ENCODE results near the gene NINJ1.

The NINJ1 gene

DNA sequence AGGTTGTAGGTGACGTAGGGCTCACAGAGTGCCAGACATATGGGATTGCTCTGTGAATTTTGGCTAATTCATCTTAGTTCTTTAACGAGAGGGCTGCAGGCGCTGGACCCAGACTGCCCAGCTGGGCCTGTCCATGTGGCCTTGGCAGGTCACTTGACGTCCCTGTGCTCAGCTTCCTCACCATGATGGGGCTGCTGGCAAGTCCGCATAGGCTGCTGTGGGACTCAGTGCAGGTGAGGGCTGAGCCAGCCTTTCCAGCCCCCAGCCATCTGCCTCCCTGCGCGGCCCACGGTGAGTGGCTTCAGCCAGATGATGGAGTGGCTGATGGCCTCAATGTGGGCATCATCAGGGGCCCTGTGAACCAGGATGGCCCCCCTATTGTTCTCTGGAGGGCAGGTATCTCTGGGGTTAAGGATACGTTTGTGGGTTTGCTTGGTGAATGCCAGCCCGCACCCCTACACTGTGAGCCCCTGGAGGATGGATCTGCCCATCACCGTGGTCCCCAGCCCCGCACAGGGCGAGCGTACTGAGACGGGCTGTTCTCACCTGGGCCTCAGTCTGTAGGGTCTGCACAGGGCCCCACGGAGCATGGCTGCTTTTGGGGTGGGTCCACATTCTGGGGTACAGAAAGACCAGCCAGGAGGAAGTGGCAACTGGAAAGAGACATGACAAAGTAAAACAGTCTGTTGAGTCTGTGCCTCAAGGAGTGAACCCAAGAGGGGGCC lies 34.3 kb downstream of the NINJ1 start:
- DNase-seq (ENCODE audit: low spot score) = no peak

DNA sequence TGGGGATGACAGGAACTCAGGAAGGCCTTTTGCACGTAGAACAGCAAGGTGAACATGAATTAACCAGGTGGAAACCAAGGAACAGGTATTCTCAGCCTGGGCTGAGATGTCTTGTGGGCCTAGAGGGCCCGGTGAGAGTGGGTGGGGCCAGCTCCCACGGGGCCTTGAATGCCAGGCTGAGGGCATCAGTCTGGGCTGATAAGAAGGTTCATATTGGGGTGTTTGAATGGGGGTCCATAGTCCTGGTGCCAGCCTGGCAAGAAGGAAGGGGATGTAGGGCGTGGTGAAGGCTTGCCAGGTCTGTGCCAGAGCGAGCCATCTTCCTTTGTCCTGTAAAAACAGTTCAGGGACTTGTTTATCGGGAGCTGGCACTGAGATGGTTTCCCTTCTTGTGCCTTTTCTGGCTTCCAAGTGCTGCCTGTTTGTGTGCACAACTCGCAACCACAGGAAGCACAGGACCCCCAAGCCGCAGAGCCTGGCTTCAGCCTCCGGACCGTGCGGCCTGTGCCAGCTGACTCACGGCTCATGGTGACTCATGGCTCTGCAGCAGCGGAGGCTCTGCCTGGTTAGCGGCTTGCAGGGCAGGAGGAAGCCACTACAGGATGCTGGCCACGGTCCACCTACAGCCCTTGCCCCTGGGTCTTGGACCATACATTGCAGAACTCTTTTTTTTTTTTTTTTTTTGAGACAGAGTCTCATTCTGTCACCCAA lies 35.7 kb downstream of the NINJ1 start:
- DNase-seq (ENCODE audit: low spot score) = peak; percentile 75

GRCh38 chr9:93097511-93098201 lies 36.4 kb downstream of the NINJ1 start:
- DNase-seq (ENCODE audit: low spot score) = peak; percentile 71

GRCh38 chr9:93096811-93097382 lies 37.2 kb downstream of the NINJ1 start:
- no peak for DNase-seq (ENCODE audit: low spot score)

DNA sequence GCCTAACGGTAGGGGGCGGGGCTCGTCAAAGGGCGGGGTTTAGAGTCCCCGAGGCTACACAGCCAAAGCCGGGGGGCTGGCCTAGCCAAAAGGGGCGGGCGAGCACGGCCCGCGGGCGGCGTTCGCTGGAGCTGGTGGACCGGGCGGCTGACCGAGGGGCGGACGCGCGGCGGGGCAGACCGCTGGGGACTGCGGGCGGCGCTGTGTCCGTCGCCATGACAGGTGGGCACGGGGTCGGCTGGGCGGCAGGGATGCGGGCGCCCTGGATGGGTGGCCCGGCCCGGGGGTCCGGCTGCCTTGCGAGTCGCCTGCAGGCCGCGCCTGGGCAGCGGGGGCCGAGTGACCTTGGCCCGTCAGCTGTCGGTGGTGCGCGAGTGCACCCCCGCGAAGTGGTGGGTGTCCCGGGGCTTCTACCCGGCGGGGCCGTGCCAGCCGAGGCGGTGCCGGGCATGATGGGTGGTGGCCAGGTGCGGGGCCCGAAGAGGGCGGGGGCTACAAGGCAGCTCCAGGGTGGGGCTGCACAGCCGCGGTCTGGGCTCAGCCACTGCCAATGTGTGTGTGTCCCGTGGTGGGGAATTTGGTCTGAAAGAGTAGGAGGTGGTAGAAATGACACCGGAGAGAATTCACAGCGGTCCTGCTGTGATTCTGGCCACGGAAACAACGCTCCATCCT lies 37.8 kb downstream of the NINJ1 start, which contains the start of gene CARD19:
CARD19 (plus strand) TSS at position 87 of the 672 bp plus-strand sequence; CDS start at position 216, 129 bp downstream.
- DNase-seq (ENCODE audit: low spot score) = no peak

DNA sequence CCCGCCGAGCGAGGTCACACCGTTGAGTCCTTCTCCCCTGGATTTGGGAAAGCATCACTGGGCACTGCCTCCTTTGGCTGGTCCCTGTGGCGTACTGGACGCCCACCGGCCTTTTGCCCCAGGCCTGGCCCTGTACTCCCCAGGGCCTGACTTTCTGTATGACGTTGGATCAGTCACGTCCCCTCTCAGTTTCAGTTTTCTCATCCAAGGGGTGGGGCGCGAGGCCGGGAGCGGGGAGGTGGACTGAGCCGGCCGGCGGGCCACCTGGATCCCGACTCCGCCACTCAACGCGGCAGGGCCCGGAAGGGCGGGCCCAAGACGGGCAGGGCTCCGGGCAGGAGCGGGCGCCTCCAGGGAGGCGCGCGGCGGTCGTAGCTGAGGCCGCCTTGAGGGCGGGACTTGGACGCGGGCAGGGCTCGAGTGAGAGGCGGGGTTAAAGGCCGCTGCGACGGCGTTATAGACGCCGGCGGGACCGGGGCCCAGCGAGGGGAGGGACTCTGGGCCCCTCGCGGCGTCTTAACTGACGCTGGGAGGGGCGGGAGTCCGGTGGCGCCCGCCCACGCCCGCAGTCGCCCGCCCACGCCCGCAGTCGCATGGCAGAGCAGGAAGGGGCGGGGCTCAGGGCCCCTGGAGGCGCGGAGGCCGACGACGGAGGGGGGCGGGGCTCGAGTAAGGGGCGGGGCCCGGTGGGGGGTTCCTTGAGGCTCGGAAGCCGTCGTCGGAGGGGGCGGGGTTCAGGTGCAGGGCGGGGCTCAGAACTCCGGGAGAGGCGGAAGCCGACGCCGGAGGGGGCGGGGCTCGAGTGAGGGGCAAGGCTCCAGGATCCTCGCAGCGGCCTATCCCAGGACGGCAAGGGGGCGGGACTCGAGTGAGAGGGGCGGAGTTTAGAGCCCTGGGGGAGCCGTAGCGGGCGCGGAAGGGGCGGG lies 38.6 kb downstream of the NINJ1 start:
- peak; percentile 100 for DNase-seq (ENCODE audit: low spot score)

DNA sequence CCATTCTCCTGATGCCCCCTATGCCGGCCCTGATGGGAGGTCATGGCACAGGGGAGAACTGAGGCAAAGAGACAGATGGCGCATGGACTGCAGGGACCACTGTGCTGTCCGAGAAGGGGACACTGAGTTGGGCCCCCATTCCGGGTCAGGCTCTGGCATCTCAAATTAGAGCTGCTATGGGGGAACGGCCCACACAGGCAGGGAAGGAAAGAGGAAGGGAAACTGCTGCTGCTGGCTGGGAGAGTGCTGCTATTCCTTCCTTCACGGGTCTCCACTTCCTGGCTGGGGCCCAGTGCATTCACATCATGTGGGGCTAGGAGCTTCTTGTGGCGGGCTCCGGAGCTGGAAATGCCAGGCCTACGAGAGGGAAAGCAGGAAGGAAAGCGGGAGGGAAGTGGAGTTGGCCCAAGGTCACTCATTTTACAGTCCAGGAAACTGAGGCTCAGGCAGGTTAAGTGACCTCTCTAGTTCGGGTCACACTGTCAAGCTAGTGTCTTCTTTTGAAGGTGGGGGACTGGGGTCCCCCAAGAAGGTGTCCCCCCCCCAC lies 39.3 kb downstream of the NINJ1 start:
- peak; percentile 70 for DNase-seq (ENCODE audit: low spot score)

- no peak for DNase-seq (ENCODE audit: low spot score)
Measured at GRCh38 chr9:93093877-93094657, 40.0 kb downstream of the NINJ1 start.

GRCh38 chr9:93093127-93093876 lies 40.7 kb downstream of the NINJ1 start:
- DNase-seq (ENCODE audit: low spot score) = peak; percentile 24

DNA sequence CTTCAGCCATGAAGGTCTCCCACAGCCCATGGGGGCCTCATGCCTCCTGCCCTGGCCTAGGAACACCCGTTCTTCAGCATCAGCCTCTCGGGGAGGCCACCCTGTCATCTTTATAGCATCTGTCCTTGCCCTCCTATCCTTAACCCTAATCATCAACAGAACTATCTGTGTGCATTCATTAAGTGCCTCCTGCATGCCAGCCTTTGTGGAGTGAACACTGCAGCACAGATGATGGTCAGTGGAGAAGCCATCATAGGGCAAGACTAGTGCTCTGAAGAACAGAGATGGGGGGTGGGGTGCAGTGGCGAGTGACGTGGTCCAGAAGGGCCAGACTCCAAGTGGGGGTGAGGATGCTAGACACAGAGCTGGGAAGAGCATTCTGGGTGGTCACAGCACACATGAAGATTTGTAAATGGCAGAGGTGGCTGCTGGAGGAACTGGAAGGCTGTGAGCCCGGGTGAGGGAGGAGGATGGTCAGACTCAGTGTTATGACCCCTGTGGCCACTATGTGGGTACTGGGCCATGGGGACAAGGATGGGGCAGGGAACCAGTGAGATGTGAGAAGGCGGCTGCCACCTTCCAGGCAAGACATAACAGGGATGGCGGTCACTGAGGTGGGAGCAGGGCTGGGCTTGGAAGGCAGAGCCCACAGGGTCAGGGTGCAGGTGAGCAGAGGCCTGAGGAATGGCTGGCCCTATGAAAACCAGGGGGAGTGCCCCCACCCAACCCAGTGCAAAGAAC lies 41.6 kb downstream of the NINJ1 start:
- DNase-seq (ENCODE audit: low spot score) = no peak

DNA sequence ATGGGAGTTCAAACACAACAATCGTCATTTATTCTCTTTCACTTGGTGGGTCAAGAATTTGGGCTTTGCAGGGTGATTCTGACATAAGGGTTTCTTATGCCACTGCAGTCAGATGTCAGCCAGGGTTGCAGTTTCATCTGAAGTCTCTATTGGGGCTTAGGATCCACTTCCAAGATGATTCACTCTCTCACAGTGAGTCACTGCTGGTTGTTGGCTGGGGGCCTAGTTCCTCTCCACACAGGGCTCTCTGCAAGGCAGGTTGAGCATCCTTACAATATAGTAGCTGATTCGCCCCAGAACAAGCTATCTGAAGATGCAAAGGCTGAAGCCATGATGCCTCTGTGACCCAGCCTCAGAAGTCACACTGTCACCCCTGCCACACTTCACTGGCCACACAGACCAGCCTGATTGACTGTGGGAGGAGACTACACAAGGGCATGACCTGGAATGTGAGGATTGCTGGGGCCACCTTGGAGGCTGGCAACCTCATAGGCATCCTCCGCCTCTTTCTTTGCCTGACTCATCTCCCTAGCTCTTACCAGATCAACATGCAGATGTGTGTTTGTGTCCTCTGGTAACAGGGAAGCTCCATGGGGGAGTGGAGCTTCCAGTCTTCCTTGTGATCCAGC lies 42.5 kb downstream of the NINJ1 start:
- no peak for DNase-seq (ENCODE audit: low spot score)

- no peak for DNase-seq (ENCODE audit: low spot score)
Measured at GRCh38 chr9:93091056-93091452, 43.0 kb downstream of the NINJ1 start.

DNA sequence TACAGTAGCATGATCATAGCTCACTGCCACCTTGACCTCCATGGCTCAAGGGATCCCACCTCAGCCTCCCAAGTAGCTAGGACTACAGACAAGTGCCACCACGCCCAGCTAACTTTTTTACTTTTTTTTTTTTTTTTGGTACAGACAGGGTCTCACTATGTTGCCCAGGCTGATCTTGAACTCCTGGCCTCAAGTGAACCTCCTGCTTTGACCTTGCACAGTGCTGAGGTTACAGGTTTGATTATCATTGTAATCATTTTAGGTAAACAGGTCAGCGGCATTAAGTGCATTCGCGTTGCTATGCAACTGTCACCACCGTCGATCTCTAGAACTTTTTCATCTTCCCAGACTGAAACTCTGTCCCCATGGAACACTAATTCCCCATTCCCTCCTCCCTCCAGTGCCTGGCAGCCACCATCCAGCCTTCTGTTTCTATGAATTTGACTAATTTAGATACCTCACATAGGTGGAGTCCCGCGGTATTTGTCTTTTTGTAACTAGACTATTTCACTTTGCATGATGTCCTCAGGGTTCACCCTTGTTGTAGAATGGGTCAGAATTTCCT lies 43.9 kb downstream of the NINJ1 start:
- no peak for DNase-seq (ENCODE audit: low spot score)

GRCh38 chr9:93089481-93089991 lies 44.5 kb downstream of the NINJ1 start:
- no peak for DNase-seq (ENCODE audit: low spot score)

GRCh38 chr9:93089024-93089423 lies 45.0 kb downstream of the NINJ1 start:
- DNase-seq (ENCODE audit: low spot score) = no peak

GRCh38 chr9:93088656-93089015 lies 45.4 kb downstream of the NINJ1 start:
- no peak for DNase-seq (ENCODE audit: low spot score)

DNA sequence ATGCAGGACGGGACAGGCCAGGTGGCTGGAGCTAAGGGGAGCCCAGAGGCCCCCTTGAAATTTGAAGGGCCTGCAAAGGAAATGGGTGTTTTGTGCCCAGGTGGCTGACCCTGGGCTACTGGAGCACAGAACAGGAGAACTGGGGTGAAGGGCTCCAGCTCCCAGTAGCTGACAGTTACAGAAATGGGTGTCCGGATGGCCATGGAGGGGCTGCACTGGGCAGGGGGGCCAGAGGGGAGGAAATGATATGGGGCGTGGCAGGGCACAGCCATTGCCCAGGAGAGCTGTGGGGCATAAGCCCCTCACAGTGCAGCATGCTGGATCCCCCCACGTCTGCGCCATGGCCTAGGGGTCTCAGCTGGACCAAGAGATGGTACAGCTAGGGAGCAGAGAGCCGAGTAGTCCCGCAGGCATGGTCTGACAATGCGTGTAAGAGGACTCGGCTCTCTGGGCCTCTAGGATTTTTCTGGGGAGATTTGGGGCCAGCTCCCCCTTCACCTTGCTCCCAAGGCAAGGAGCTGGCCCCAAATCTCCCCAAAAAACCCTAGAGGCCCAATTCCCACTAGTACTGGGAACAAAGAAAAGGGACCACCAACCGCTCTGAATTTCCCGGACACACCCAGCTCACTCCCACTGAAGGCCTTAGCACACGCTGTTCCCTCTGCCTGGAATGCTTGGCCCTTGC lies 45.9 kb downstream of the NINJ1 start:
- no peak for DNase-seq (ENCODE audit: low spot score)
